Mesendoderm (in vitro differentiated cells): ENCODE results near the gene FCRL4.

Experiments used
- DNase-seq: peaks from one replicate; pipeline ENCODE4 v3.0.0; 2013
- H2AK5ac ChIP-seq: 2 replicates; pipeline ENCODE4 v1.6.1; 2013; ENCODE audit warnings: low read length, inconsistent platforms
- H2BK120ac ChIP-seq: 2 replicates; pipeline ENCODE4 v1.6.1; 2013; ENCODE audit warnings: low read depth, mild to moderate bottlenecking, low read length, moderate library complexity, mixed read lengths
- H2BK15ac ChIP-seq: replicated peaks from 2 replicates; pipeline ENCODE4 v1.6.1; 2013; ENCODE audit warnings: low read depth, mild to moderate bottlenecking, moderate library complexity
- H2BK5ac ChIP-seq: 2 replicates; pipeline ENCODE4 v1.6.1; 2013; ENCODE audit warnings: low read length, inconsistent platforms
- H3K18ac ChIP-seq: 2 replicates; pipeline ENCODE4 v1.6.1; 2013; ENCODE audit warnings: mild to moderate bottlenecking, low read length, mixed read lengths
- H3K23ac ChIP-seq: one replicate; pipeline ENCODE4 v1.6.1; 2013; ENCODE audit warnings: low read length
- H3K27ac ChIP-seq: 2 replicates; pipeline ENCODE4 v1.5.1; 2013; ENCODE audit warnings: low read depth, mild to moderate bottlenecking, inconsistent platforms, low read length, moderate library complexity
- H3K27me3 ChIP-seq: 2 replicates; pipeline ENCODE4 v1.6.1; 2013; ENCODE audit warnings: low read length, control low read depth, mild to moderate bottlenecking, inconsistent platforms; ENCODE audit not compliant: insufficient read depth, poor library complexity
- H3K36me3 ChIP-seq: 2 replicates; pipeline ENCODE4 v1.6.1; 2013; ENCODE audit warnings: low read length, inconsistent platforms; ENCODE audit not compliant: control insufficient read depth, insufficient read depth
- H3K4ac ChIP-seq: one replicate; pipeline ENCODE4 v1.6.1; 2013; ENCODE audit warnings: low read depth, mild to moderate bottlenecking, low read length, moderate library complexity
- H3K4me1 ChIP-seq: 2 replicates; pipeline ENCODE4 v1.6.1; 2013; ENCODE audit warnings: low read depth, low read length, inconsistent platforms; ENCODE audit not compliant: control insufficient read depth
- H3K4me2 ChIP-seq: 2 replicates; pipeline ENCODE4 v1.6.1; 2013; ENCODE audit warnings: low read length
- H3K4me3 ChIP-seq: 2 replicates; pipeline ENCODE4 v1.5.1; 2013; ENCODE audit warnings: mild to moderate bottlenecking, low read length
- H3K56ac ChIP-seq: one replicate; pipeline ENCODE4 v1.6.1; 2013; ENCODE audit warnings: low read length
- H3K79me1 ChIP-seq: 2 replicates; pipeline ENCODE4 v1.6.1; 2013; ENCODE audit warnings: low read length, inconsistent platforms
- H3K79me2 ChIP-seq: 2 replicates; pipeline ENCODE4 v1.6.1; 2013; ENCODE audit warnings: mild to moderate bottlenecking, low read length; ENCODE audit not compliant: control insufficient read depth, insufficient read depth
- H3K9ac ChIP-seq: 2 replicates; pipeline ENCODE4 v1.6.1; 2013; ENCODE audit warnings: low read length, inconsistent platforms
- H4K5ac ChIP-seq: one replicate; pipeline ENCODE4 v1.6.1; 2013; ENCODE audit warnings: low read length
- H4K8ac ChIP-seq: one replicate; pipeline ENCODE4 v1.6.1; 2013; ENCODE audit warnings: low read depth, mild to moderate bottlenecking, control low read depth, low read length, moderate library complexity
- whole genome bisulfite sequencing: extraction: QIAGEN DNeasy Blood & Tissue Kit; methylation state at CpG from one replicate; pipeline ENCODE4 v1.1.7; 2013; ENCODE audit warnings: low lambda C conversion rate, missing lambda C conversion rate; ENCODE audit not compliant: insufficient coverage; ENCODE audit errors: extremely low coverage; 5-methylcytosine and 5-hydroxymethylcytosine counted together

Gene FCRL4

GRCh38 chr1:157624471-157624870 is 26.6 kb upstream of the FCRL4 start:
- Histone ChIP-seq H3K36me3 (no peaks in the 10 kb centered on the region), H3K9ac (no peak overlapping the region), H2BK120ac (no peak overlapping the region), H3K4ac (no peak overlapping the region), H3K27ac (no peak overlapping the region), H3K4me1 (no peaks in the 10 kb centered on the region), H2AK5ac (no peak overlapping the region), H3K23ac (no peak overlapping the region), H3K79me2 (no peaks in the 10 kb centered on the region), H4K8ac (no peak overlapping the region), H3K18ac (no peak overlapping the region), H3K4me3 (no peak overlapping the region), H2BK15ac (no peak overlapping the region), H2BK5ac (no peak overlapping the region), H3K4me2 (no peak overlapping the region), H4K5ac (no peak overlapping the region), H3K79me1 (no peaks in the 10 kb centered on the region), H3K56ac (no peak overlapping the region), H3K27me3 (no peaks in the 10 kb centered on the region)
- DNase-seq: no peak
- no CpG with 5 or more reads among the region's 2 CpGs for WGBS

- Histone ChIP-seq H2BK5ac (no peak overlapping the region), H3K4me3 (no peak overlapping the region), H3K36me3 (no peaks in the 10 kb centered on the region), H3K9ac (no peak overlapping the region), H2BK15ac (no peak overlapping the region), H3K56ac (no peak overlapping the region), H2BK120ac (no peak overlapping the region), H3K27ac (no peak overlapping the region), H2AK5ac (no peak overlapping the region), H3K4ac (no peak overlapping the region), H3K18ac (no peak overlapping the region), H4K8ac (no peak overlapping the region), H4K5ac (no peak overlapping the region), H3K4me2 (no peak overlapping the region), H3K23ac (no peak overlapping the region), H3K79me1 (no peaks in the 10 kb centered on the region), H3K79me2 (no peaks in the 10 kb centered on the region), H3K27me3 (no peaks in the 10 kb centered on the region), H3K4me1 (no peaks in the 10 kb centered on the region)
- WGBS: no CpG with 5 or more reads among the region's 5 CpGs
- no peak for DNase-seq
These were observed 24.6 kb upstream of the FCRL4 start for GRCh38 chr1:157622471-157622870.

GRCh38 chr1:157618190-157618589 is 20.3 kb upstream of the FCRL4 start:
- no CpG with 5 or more reads among the region's 3 CpGs for WGBS
- no peak overlapping the region for H3K18ac ChIP-seq
- no peak overlapping the region for H3K9ac ChIP-seq
- no peak overlapping the region for H2BK5ac ChIP-seq
- no peak overlapping the region for H4K5ac ChIP-seq
- H3K4me2 ChIP-seq: no peak overlapping the region
- H3K79me1 ChIP-seq: no peaks in the 10 kb centered on the region
- no peak overlapping the region for H2BK15ac ChIP-seq
- no peak overlapping the region for H3K4me3 ChIP-seq
- H4K8ac ChIP-seq: no peak overlapping the region
- no peak overlapping the region for H2AK5ac ChIP-seq
- no peak overlapping the region for H3K27ac ChIP-seq
- H2BK120ac ChIP-seq: no peak overlapping the region
- H3K56ac ChIP-seq: no peak overlapping the region
- H3K4me1 ChIP-seq: no peaks in the 10 kb centered on the region
- no peaks in the 10 kb centered on the region for H3K36me3 ChIP-seq
- H3K27me3 ChIP-seq: no peaks in the 10 kb centered on the region
- no peaks in the 10 kb centered on the region for H3K79me2 ChIP-seq
- H3K23ac ChIP-seq: no peak overlapping the region
- no peak for DNase-seq
- H3K4ac ChIP-seq: no peak overlapping the region

GRCh38 chr1:157600236-157600635 is 2.4 kb upstream of the FCRL4 start:
- H3K4me1 ChIP-seq: no peaks in the 10 kb centered on the region
- no peaks in the 10 kb centered on the region for H3K27me3 ChIP-seq
- no peak overlapping the region for H3K9ac ChIP-seq
- H3K4me2 ChIP-seq: no peak overlapping the region
- no peak overlapping the region for H2BK15ac ChIP-seq
- H3K56ac ChIP-seq: no peak overlapping the region
- H3K18ac ChIP-seq: no peak overlapping the region
- no peaks in the 10 kb centered on the region for H3K36me3 ChIP-seq
- H3K4ac ChIP-seq: no peak overlapping the region
- H3K79me1 ChIP-seq: no peaks in the 10 kb centered on the region
- no peak overlapping the region for H4K5ac ChIP-seq
- H4K8ac ChIP-seq: no peak overlapping the region
- no CpG with 5 or more reads among the region's 1 CpG for WGBS
- no peak for DNase-seq
- no peaks in the 10 kb centered on the region for H3K79me2 ChIP-seq
- no peak overlapping the region for H3K27ac ChIP-seq
- no peak overlapping the region for H2AK5ac ChIP-seq
- H3K4me3 ChIP-seq: no peak overlapping the region
- no peak overlapping the region for H2BK5ac ChIP-seq
- no peak overlapping the region for H3K23ac ChIP-seq
- H2BK120ac ChIP-seq: no peak overlapping the region

- Histone ChIP-seq H3K23ac (no peak overlapping the region), H3K9ac (no peak overlapping the region), H3K4me3 (no peak overlapping the region), H3K36me3 (no peaks in the 10 kb centered on the region), H3K56ac (no peak overlapping the region), H3K79me2 (no peaks in the 10 kb centered on the region), H2AK5ac (no peak overlapping the region), H4K8ac (no peak overlapping the region), H2BK5ac (no peak overlapping the region), H3K4me2 (no peak overlapping the region), H2BK120ac (no peak overlapping the region), H3K4ac (no peak overlapping the region), H3K27me3 (no peaks in the 10 kb centered on the region), H4K5ac (no peak overlapping the region), H3K79me1 (no peaks in the 10 kb centered on the region), H2BK15ac (no peak overlapping the region), H3K27ac (no peak overlapping the region), H3K18ac (no peak overlapping the region), H3K4me1 (no peaks in the 10 kb centered on the region)
- WGBS: no CpG with 5 or more reads among the region's 6 CpGs
- no peak for DNase-seq
These were observed 1.5 kb downstream of the FCRL4 start for GRCh38 chr1:157596384-157596783.

- H4K5ac ChIP-seq: no peak overlapping the region
- H2BK15ac ChIP-seq: no peak overlapping the region
- H3K27me3 ChIP-seq: no peaks in the 10 kb centered on the region
- no peak overlapping the region for H2BK5ac ChIP-seq
- H3K4me2 ChIP-seq: no peak overlapping the region
- no peak overlapping the region for H4K8ac ChIP-seq
- no peak overlapping the region for H3K23ac ChIP-seq
- no peaks in the 10 kb centered on the region for H3K79me2 ChIP-seq
- no peak overlapping the region for H2AK5ac ChIP-seq
- DNase-seq: no peak
- H3K9ac ChIP-seq: no peak overlapping the region
- no peak overlapping the region for H3K4ac ChIP-seq
- H3K27ac ChIP-seq: no peak overlapping the region
- no peaks in the 10 kb centered on the region for H3K79me1 ChIP-seq
- no peak overlapping the region for H3K18ac ChIP-seq
- no peaks in the 10 kb centered on the region for H3K4me1 ChIP-seq
- no peak overlapping the region for H3K4me3 ChIP-seq
- no peak overlapping the region for H2BK120ac ChIP-seq
- H3K56ac ChIP-seq: no peak overlapping the region
- WGBS: no CpG with 5 or more reads among the region's 2 CpGs
- H3K36me3 ChIP-seq: no peaks in the 10 kb centered on the region
These were observed 2.5 kb downstream of the FCRL4 start for GRCh38 chr1:157595356-157595755.
